Measurements from ENCODE around the gene MFGE8. TPM values are rescaled to one million over a fixed set of nuclear protein-coding genes. Genes with fewer than 3 reads are reported as not detected.

MFGE8 gene
- total RNA-seq, 6 experiments from 2014 or later, result 9.7 to 20.4 (median 17.6) TPM

- WGBS (ENCODE audit: insufficient coverage, low coverage, low lambda C conversion rate, missing lambda C conversion rate), result 40% methylated on average over 1 of the region's 6 CpGs
- intact Hi-C loops (cut with DNase I), result no loop called here
- ATAC-seq, result no peak
- DNase-seq, result no peak
- H3K4me1 ChIP-seq, result no peaks in the 10 kb centered on the region
- no peaks in the 10 kb centered on the region for H3K36me3 ChIP-seq
- TF ChIP-seq POLR2A (IDR thresholded peaks at IDR 0.05), result no peak
- TF ChIP-seq CTCF (IDR thresholded peaks at IDR 0.05), result no peak
- no peak overlapping the region for H3K4me3 ChIP-seq
- no peaks in the 10 kb centered on the region for H3K27me3 ChIP-seq
- no peaks in the 10 kb centered on the region for H3K9me3 ChIP-seq
- no peak overlapping the region for H3K27ac ChIP-seq
Observed at GRCh38 chr15:88872106-88872505, 41.1 kb downstream of the MFGE8 start.

GRCh38 chr15:88871313-88871712, 41.9 kb downstream of the MFGE8 start:
- no CpG with 5 or more reads among the region's 14 CpGs for WGBS (ENCODE audit: insufficient coverage, low coverage, low lambda C conversion rate, missing lambda C conversion rate)
- no peak for TF ChIP-seq CTCF (IDR thresholded peaks at IDR 0.05)
- no peak for TF ChIP-seq POLR2A (IDR thresholded peaks at IDR 0.05)
- H3K4me3 ChIP-seq, result no peak overlapping the region
- H3K27ac ChIP-seq, result no peak overlapping the region
- no peaks in the 10 kb centered on the region for H3K36me3 ChIP-seq
- H3K27me3 ChIP-seq, result no peaks in the 10 kb centered on the region
- ATAC-seq (no peak), DNase-seq (no peak)
- no peaks in the 10 kb centered on the region for H3K9me3 ChIP-seq
- H3K4me1 ChIP-seq, result no peaks in the 10 kb centered on the region
- intact Hi-C loops (cut with DNase I), result no loop called here

DNA sequence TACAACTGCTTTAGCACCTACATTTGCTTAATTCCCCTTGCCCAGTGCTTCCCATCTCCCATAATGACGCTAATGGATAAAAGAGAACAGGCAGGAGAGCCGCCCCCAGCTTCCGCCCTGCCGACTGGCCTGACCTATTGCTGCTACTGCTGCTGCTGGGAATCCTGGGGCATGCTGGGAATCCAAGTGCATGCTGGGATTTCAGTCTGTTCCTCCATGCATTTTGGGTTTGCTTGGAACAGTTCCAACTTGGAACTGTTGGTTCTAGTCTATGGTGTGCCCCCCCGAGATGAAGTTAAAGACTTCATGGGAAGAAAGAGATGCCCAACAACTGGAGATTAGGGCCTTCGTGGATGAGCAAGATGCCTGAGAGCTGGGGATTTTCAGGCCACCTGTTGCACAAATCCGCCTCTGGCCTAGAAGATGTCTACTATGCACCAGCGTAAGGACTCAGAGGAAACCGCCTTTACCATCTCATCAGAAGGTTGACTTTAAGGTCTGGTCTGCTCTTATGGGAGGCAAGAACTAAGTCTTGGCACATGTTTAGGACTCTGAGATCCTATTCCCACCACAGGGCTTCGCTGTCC, 46.8 kb downstream of the MFGE8 start:
- Histone ChIP-seq H3K36me3 (no peaks in the 10 kb centered on the region), H3K4me3 (no peak overlapping the region), H3K27me3 (no peaks in the 10 kb centered on the region), H3K4me1 (no peaks in the 10 kb centered on the region), H3K27ac (no peak overlapping the region), H3K9me3 (no peaks in the 10 kb centered on the region)
- no peak for TF ChIP-seq CTCF (IDR thresholded peaks at IDR 0.05)
- no peak for TF ChIP-seq POLR2A (IDR thresholded peaks at IDR 0.05)
- intact Hi-C loops (cut with DNase I), result no loop called here
- ATAC-seq, result no peak
- DNase-seq, result peak in 1 of 3 donors; percentile 9
- 77% methylated on average over 9 of the region's 10 CpGs for WGBS (ENCODE audit: insufficient coverage, low coverage, low lambda C conversion rate, missing lambda C conversion rate)

DNA sequence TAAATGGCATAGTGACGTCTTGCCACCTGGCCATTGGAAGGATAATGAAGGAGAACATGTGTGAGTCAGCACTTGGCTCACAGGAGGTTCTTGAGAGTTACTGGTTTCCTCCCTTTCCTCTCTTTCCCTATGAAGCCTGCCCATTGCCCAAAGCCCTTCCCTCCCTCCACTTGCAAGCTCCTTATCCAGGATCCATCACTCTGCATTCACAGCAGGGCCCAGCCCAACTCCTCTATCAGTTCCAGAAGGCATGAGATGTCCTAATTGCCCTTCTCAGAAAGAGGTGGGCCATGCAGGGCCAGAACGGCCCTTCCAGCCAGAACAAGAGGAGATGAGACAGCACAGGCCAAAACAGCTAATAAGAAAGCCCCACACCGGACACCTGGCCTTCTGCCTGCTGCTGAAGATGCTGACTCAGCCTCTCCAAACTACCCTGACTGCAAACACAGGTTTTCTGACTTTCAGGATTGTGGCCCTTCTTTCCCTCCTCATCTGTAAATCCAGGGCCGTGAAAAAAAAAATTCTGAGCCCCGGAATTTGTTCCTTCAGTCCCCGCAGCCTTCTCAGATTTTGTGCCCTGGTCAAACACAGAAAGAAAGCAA, 47.6 kb downstream of the MFGE8 start:
- DNase-seq, result peak in 1 of 3 donors; percentile 9
- no peaks in the 10 kb centered on the region for H3K9me3 ChIP-seq
- intact Hi-C loops (cut with DNase I), result no loop called here
- no peak overlapping the region for H3K4me3 ChIP-seq
- H3K27ac ChIP-seq, result no peak overlapping the region
- H3K27me3 ChIP-seq, result no peaks in the 10 kb centered on the region
- WGBS (ENCODE audit: insufficient coverage, low coverage, low lambda C conversion rate, missing lambda C conversion rate), result 50% methylated on average over 5 of the region's 6 CpGs
- H3K4me1 ChIP-seq, result no peaks in the 10 kb centered on the region
- no peaks in the 10 kb centered on the region for H3K36me3 ChIP-seq
- no peak for TF ChIP-seq POLR2A (IDR thresholded peaks at IDR 0.05)
- no peak for TF ChIP-seq CTCF (IDR thresholded peaks at IDR 0.05)
- ATAC-seq, result no peak

Data from right lobe of liver (tissue), 6 donors.